GM19193 (cell line): ENCODE data around the gene STAB2.

ENCODE experiments used
- POLR2A ChIP-seq: IDR thresholded peaks from 4 replicates; pipeline ENCODE4 v1.6.1; 2011; ENCODE audit not compliant: insufficient read depth, insufficient read length; ENCODE audit errors: extremely low read depth

The STAB2 gene

GRCh38 chr12:103586791-103587370 is at the start of gene STAB2:
TSS of gene STAB2 (plus strand) at chr12:103587273. CDS start at chr12:103587477, 204 bp downstream.
- no peak for TF ChIP-seq POLR2A

DNA sequence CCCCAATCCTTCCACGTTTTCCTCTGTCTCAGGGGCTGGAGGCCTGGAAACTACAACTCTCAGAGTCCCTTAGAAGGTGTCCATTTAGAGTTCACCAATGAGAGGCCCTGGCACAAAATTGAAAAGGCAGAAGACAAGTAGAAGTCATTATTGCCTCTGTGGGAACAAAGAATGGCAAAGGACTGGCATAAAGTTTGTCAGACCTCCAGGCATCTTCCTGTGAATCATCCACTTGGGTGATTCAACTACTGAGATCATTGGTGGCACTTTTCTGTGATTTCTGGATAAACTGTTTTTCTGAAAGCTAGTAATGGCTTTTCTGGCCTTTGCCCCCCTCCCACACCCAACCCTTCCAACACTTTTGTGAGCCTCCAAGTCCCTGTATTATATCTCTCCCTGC is 48.7 kb upstream of the STAB2 start:
- TF ChIP-seq POLR2A = no peak

- TF ChIP-seq POLR2A = no peak
Measured at GRCh38 chr12:103540319-103540718, 46.8 kb upstream of the STAB2 start.

DNA sequence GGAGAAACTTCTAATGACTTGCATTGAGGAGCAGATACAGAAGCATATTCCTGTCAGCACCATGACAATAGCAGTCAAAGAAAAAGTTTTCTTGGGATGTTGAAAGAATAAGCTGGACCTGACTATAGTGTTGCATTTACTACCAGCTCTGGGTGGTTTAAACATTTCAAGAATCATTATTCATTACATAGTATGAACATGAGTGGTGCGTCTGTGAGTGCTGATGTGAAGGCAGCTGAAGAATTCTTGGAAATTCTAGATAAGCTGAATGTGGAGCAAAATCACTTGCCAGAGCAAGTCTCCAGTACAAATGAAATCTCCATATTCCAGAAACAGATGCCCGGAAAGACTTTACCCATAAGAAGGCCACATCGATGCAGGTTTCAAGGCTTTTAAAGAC is 45.0 kb upstream of the STAB2 start:
- no peak for TF ChIP-seq POLR2A

GRCh38 chr12:103546959-103547358 is 40.1 kb upstream of the STAB2 start:
- no peak for TF ChIP-seq POLR2A

- TF ChIP-seq POLR2A = no peak
Measured at GRCh38 chr12:103547376-103547775, 39.7 kb upstream of the STAB2 start.

GRCh38 chr12:103547929-103548328 is 39.1 kb upstream of the STAB2 start:
- no peak for TF ChIP-seq POLR2A

DNA sequence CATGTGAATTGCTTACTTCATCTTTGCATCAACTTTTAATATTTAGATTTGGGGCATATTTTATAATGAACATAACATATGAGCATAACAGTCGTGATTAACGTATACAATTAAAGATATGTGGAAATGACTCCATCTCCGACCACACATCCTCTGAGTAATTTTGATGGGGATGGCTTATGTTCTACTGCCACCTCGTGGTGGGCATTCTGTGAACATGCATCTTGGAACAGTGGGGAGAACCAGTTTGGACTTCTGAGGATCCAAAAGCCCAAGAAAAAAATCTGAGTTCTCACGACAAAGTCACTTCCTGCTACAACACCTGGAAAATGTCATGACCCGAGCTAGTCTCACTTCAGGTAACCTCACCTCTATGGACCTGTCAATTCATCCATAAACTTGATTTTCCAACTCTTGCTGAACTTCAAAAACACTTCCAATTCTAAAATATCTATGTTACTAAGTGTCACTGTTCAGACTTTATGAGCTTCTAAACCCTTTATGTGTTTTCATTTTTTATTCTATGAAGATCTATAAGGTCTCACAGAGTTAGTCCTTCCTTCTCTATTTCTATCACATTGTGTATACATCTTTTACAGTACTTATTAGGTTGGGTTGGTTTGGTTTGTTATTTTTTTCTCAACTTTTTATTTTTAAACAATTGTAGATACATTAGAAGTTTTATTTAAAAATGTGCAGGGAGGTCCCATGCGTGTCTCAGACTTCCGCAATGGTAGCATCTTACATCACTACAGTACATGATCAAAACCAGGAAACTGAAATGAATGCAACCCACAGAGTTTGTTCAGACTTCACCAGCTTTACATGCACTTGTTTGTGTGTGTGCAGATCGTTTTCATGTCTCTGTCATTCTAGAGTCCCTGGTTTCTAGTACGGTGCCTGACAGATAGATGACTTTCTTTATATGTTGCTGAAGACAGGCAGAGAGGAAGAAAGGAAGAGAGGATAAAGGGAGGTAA is 38.2 kb upstream of the STAB2 start:
- TF ChIP-seq POLR2A = no peak

- no peak for TF ChIP-seq POLR2A
Measured at GRCh38 chr12:103556890-103557627, 30.0 kb upstream of the STAB2 start.

DNA sequence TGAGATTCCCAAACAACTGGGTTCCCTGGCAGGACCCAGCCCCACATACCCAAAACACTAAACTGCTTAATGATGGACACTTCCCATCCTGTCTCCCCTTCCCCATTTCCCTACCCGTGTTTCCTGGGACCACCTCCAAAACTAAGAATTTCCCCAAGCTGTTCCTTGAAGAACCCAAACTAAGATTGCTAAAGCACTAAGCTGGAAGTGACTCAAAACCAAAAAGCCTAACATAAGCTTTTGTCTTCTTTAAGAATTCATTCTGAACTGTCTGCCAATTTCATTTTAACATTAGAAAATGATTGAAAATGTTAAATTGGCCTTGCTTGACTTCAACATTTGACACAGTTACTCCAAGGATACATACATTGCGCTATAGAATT is 29.5 kb upstream of the STAB2 start:
- TF ChIP-seq POLR2A = no peak

DNA sequence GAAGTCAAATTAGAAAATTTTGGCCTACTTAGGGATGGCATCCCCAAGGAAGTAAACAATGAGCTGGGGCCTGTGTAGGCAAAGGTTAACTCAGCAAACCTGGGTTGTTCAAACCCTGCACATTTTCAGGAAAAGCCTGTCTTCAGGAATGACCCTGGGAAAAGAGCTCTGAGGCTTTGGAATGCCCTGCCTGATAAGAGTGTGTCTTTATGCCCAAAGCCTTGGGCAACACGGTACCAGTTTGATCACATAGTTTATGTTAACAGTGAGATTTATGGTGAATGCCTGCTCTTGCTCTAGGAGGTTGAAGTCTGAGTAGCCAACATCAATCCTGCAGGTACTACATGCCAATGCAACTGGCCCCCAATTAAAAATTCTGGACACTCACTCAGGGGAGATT is 28.2 kb upstream of the STAB2 start:
- TF ChIP-seq POLR2A = no peak

GRCh38 chr12:103560604-103561101 is 26.4 kb upstream of the STAB2 start:
- TF ChIP-seq POLR2A = no peak

- TF ChIP-seq POLR2A = no peak
Measured at GRCh38 chr12:103561174-103561573, 25.9 kb upstream of the STAB2 start.

DNA sequence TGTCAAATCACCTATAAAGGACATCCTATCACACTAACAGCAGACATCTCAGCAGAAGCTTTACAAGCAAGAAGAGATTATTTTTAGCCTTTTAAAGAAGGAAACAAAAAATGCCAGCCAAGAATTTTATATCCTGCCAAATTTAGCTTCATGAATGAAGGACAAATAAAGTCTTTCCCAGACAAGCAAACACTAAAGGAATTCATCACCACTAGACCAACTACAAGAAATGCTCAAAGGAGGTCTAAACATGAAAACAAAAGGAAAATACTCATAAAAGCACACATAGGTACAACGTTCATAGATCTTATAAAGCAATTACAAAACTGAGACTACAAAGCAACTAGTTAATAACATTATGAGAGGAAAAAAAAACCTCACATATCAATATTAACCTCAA is 20.7 kb upstream of the STAB2 start:
- no peak for TF ChIP-seq POLR2A

GRCh38 chr12:103569278-103569677 is 17.8 kb upstream of the STAB2 start:
- TF ChIP-seq POLR2A = no peak
